SK-N-SH (cell line): ENCODE data around the gene SCYGR3. TPM values are rescaled to one million over a fixed set of nuclear protein-coding genes. Genes with fewer than 3 reads are reported as not detected.

ENCODE experiments used
- CTCF ChIA-PET: fragments of 300-600, 350-600 bp; formaldehyde crosslinking; extraction: SDS; loops from one replicate; lab custom pipeline; 2021; lab: Yijun Ruan, JAX
- POLR2A ChIA-PET: fragments of 350-600 bp; sonication (Branson Sonifier 250); formaldehyde crosslinking; extraction: SDS; loops from one replicate; lab custom pipeline; 2020; ENCODE audit warnings: antibody characterized with exemption, inconsistent platforms; lab: Yijun Ruan, JAX
- DNase-seq: peaks from one replicate; pipeline ENCODE4 v3.0.0; 2012
- H2AFZ ChIP-seq: fragments of 200-600 bp; sonication (generic); 2 replicates; pipeline ENCODE4 v1.8.1; 2016; ENCODE audit warnings: antibody characterized with exemption, mild to moderate bottlenecking, low read depth
- H3F3A ChIP-seq: fragments of 200-600 bp; sonication (generic); replicated peaks from 2 replicates; pipeline ENCODE3; 2016; ENCODE audit warnings: antibody characterized with exemption, mild to moderate bottlenecking; ENCODE audit not compliant: insufficient read depth
- H3K27ac ChIP-seq, 2 experiments: fragments of 200-500 bp in 1 of 2; fragments of 200-600 bp in 1 of 2; sonication (Bioruptor generic) in 1 of 2; sonication (generic), shearing (Covaris generic) in 1 of 2; 2 replicates each; pipeline versions ENCODE4 v1.5.1 to v1.6.1; 2014 to 2016; ENCODE audit warnings: low read depth in 2 of 2, inconsistent platforms in 1 of 2, low read length in 1 of 2, mild to moderate bottlenecking in 1 of 2, mixed read lengths in 1 of 2
- H3K27me3 ChIP-seq: fragments of 200-600 bp; sonication (generic), shearing (Covaris generic); 2 replicates; pipeline ENCODE4 v1.6.1; 2016; ENCODE audit warnings: mixed run types; ENCODE audit not compliant: insufficient read depth
- H3K36me3 ChIP-seq, 2 experiments: fragments of 200-500 bp in 1 of 2; fragments of 200-600 bp in 1 of 2; sonication (Bioruptor generic) in 1 of 2; sonication (generic) in 1 of 2; replicated peaks in 1 of 2; 2 replicates each; pipeline versions ENCODE3 to v1.5.1; 2014 to 2016; ENCODE audit warnings: low read length in 1 of 2, mild to moderate bottlenecking in 1 of 2; ENCODE audit not compliant: insufficient read depth in 2 of 2, control insufficient read depth in 1 of 2
- H3K4me1 ChIP-seq, 2 experiments: fragments of 200-500 bp in 1 of 2; fragments of 200-600 bp in 1 of 2; sonication (Bioruptor generic) in 1 of 2; sonication (generic), shearing (Covaris generic) in 1 of 2; 2 replicates each; pipeline versions ENCODE4 v1.5.1 to v1.6.1; 2014 to 2016; ENCODE audit warnings: low read depth in 1 of 2, low read length in 1 of 2, mixed run types in 1 of 2; ENCODE audit not compliant: insufficient read depth in 2 of 2, control insufficient read depth in 1 of 2
- H3K4me2 ChIP-seq: fragments of 200-600 bp; sonication (generic), shearing (Covaris generic); 2 replicates; pipeline ENCODE4 v1.6.1; 2017; ENCODE audit warnings: mixed run types
- H3K4me3 ChIP-seq, 2 experiments: fragments of 200-500 bp in 1 of 2; fragments of 200-600 bp in 1 of 2; sonication (Bioruptor generic) in 1 of 2; sonication (generic), shearing (Covaris generic) in 1 of 2; 2 replicates each; pipeline versions ENCODE4 v1.5.1 to v1.8.1; 2014 to 2016; ENCODE audit warnings: low read depth in 2 of 2, inconsistent platforms in 1 of 2, low read length in 1 of 2, mild to moderate bottlenecking in 1 of 2, mixed read lengths in 1 of 2, moderate library complexity in 1 of 2
- H3K79me2 ChIP-seq: fragments of 200-600 bp; sonication (generic); 2 replicates; pipeline ENCODE4 v1.8.1; 2017; ENCODE audit warnings: mild to moderate bottlenecking; ENCODE audit not compliant: insufficient read depth
- H3K9ac ChIP-seq: fragments of 200-600 bp; sonication (generic); 2 replicates; pipeline ENCODE4 v1.6.1; 2017; ENCODE audit warnings: mixed run types
- H3K9me2 ChIP-seq: fragments of 200-600 bp; sonication (generic); 2 replicates; pipeline ENCODE4 v1.6.1; 2017; ENCODE audit warnings: mixed run types
- H3K9me3 ChIP-seq: fragments of 200-600 bp; sonication (generic); 2 replicates; pipeline ENCODE4 v1.6.1; 2017; ENCODE audit warnings: mixed run types, mild to moderate bottlenecking, moderate library complexity
- H4K20me1 ChIP-seq: fragments of 200-600 bp; sonication (generic); 2 replicates; pipeline ENCODE4 v1.6.1; 2017; ENCODE audit warnings: mild to moderate bottlenecking, mixed run types; ENCODE audit not compliant: insufficient read depth
- CHD2 ChIP-seq: fragments of 150-350 bp; IDR thresholded peaks from 2 replicates; pipeline ENCODE4 v1.6.1; 2018; ENCODE audit warnings: low read length; ENCODE audit not compliant: partially characterized antibody
- FOSL2 ChIP-seq: IDR thresholded peaks from 2 replicates; pipeline ENCODE4 v1.4.0; 2012; ENCODE audit warnings: low read depth, mild to moderate bottlenecking, moderate library complexity, borderline replicate concordance
- FOXM1 ChIP-seq: IDR thresholded peaks from 2 replicates; pipeline ENCODE4 v1.4.0; 2012; ENCODE audit warnings: low read depth, mild to moderate bottlenecking
- JUND ChIP-seq: IDR thresholded peaks from 2 replicates; pipeline ENCODE4 v1.4.0; 2012
- NFIC ChIP-seq: IDR thresholded peaks from 2 replicates; pipeline ENCODE4 v1.4.0; 2012; ENCODE audit warnings: borderline replicate concordance
- POLR2AphosphoS5 ChIP-seq: IDR thresholded peaks from 2 replicates; pipeline ENCODE4 v1.6.1; 2012; ENCODE audit warnings: low read depth, low read length
- RAD21 ChIP-seq: IDR thresholded peaks from 2 replicates; pipeline ENCODE4 v1.6.1; 2012; ENCODE audit warnings: mild to moderate bottlenecking, low read length
- RCOR1 ChIP-seq: fragments of 150-350 bp; IDR thresholded peaks from 2 replicates; pipeline ENCODE4 v1.6.1; 2017; ENCODE audit warnings: antibody characterized with exemption, low read length
- SMC3 ChIP-seq: IDR thresholded peaks from 2 replicates; pipeline ENCODE4 v1.6.1; 2012; ENCODE audit warnings: low read depth, low read length, improper control_type of control experiment
- TAF1 ChIP-seq: IDR thresholded peaks from 2 replicates; pipeline ENCODE4 v1.6.1; 2012; ENCODE audit warnings: low read depth, mild to moderate bottlenecking, low read length, moderate library complexity, borderline replicate concordance
- TCF12 ChIP-seq: IDR thresholded peaks from 2 replicates; pipeline ENCODE4 v1.4.0; 2012
- TEAD4 ChIP-seq: IDR thresholded peaks from 2 replicates; pipeline ENCODE4 v1.4.0; 2012; ENCODE audit warnings: mild to moderate bottlenecking, borderline replicate concordance; ENCODE audit not compliant: insufficient read depth
- YY1 ChIP-seq: IDR thresholded peaks from 2 replicates; pipeline ENCODE4 v1.4.0; 2012; ENCODE audit warnings: low read depth, mild to moderate bottlenecking
- WGBS: methylation state at CpG from one replicate; pipeline ENCODE4 v1.1.6; 2017; ENCODE audit warnings: low lambda C conversion rate; 5-methylcytosine and 5-hydroxymethylcytosine counted together
- polyA plus RNA-seq, 3 experiments: library from polyadenylated mRNA; depleted of rRNA; stranded (reverse); fragments of >200 nt; gene quantifications; 2 replicates each; pipeline ENCODE4 v1.2.3, GENCODE V29; 2012
- TF ChIP-seq, protein P1 (sequence below): fragments of 150-350 bp; IDR thresholded peaks from 2 replicates; pipeline ENCODE4 v1.6.1; 2016; ENCODE audit warnings: mild to moderate bottlenecking, low read depth, low read length
- TF ChIP-seq, protein P2 (sequence below): IDR thresholded peaks from 2 replicates; pipeline ENCODE4 v1.4.0; 2012; ENCODE audit warnings: low read depth, borderline replicate concordance
- TF ChIP-seq, protein P3 (sequence below): fragments of 200-600 bp; sonication (generic); IDR thresholded peaks from 2 replicates; pipeline ENCODE4 v1.6.1; 2017; ENCODE audit warnings: antibody characterized with exemption, mild to moderate bottlenecking, moderate library complexity
- TF ChIP-seq, protein P4 (sequence below): IDR thresholded peaks from 2 replicates; pipeline ENCODE4 v1.6.1; 2012; ENCODE audit warnings: mild to moderate bottlenecking, low read depth, low read length, moderate library complexity
- TF ChIP-seq, protein P5 (sequence below): fragments of 150-350 bp; IDR thresholded peaks from 2 replicates; pipeline ENCODE4 v1.6.1; 2017; ENCODE audit warnings: antibody characterized with exemption, low read length, low read depth, borderline replicate concordance
- TF ChIP-seq, protein P6 (sequence below): IDR thresholded peaks from 2 replicates; pipeline ENCODE4 v1.4.0; 2012; ENCODE audit warnings: low read depth, borderline replicate concordance

SCYGR3 gene
- polyA plus RNA-seq, 1 of the 3 experiments (the other 2 are of a cell fraction): not detected

DNA sequence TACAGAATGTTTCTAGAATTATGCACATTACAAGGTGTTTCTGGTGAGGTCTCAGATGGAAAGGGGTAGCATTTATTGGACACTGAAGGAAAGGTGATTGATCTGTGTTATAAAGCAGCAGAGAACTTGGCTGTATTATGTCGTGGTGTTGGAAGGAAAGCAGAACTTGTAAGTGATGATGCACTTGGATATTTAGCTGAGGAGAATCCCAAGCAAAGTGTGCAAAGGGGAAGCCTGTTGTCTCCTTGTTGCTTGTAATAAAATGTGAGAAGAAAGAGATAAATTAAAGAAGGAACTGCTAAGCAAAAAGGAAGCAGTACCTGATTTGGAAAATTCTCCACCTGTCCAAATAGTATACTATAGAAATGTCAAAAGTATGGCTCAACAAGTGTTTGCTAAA lies 39.8 kb upstream of the SCYGR3 start:
- Histone ChIP-seq H3K9me2 (no peaks in the 10 kb centered on the region), H2AFZ (no peak overlapping the region), H3K4me3 (no peak overlapping the region), H4K20me1 (no peaks in the 10 kb centered on the region), H3K27ac (no peak overlapping the region), H3K4me1 (no peaks in the 10 kb centered on the region), H3K27me3 (no peaks in the 10 kb centered on the region), H3K9ac (no peak overlapping the region), H3K4me2 (no peak overlapping the region), H3K36me3 (no peaks in the 10 kb centered on the region), H3F3A (no peaks in the 10 kb centered on the region), H3K79me2 (no peaks in the 10 kb centered on the region), H3K9me3 (no peaks in the 10 kb centered on the region)
- POLR2A ChIA-PET: no interaction called here
- WGBS: 45% methylated on average over 1 of the region's 1 CpG
- CTCF ChIA-PET: interaction anchor here (1.5 kb wide), 1 partner anchor 175 kb away, joined by 4 read pairs; no protein-coding TSS in a partner anchor
- TF ChIP-seq POLR2AphosphoS5: no peak
- TF ChIP-seq, protein P1, sequence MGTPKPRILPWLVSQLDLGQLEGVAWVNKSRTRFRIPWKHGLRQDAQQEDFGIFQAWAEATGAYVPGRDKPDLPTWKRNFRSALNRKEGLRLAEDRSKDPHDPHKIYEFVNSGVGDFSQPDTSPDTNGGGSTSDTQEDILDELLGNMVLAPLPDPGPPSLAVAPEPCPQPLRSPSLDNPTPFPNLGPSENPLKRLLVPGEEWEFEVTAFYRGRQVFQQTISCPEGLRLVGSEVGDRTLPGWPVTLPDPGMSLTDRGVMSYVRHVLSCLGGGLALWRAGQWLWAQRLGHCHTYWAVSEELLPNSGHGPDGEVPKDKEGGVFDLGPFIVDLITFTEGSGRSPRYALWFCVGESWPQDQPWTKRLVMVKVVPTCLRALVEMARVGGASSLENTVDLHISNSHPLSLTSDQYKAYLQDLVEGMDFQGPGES: no peak
- TF ChIP-seq, protein P2, sequence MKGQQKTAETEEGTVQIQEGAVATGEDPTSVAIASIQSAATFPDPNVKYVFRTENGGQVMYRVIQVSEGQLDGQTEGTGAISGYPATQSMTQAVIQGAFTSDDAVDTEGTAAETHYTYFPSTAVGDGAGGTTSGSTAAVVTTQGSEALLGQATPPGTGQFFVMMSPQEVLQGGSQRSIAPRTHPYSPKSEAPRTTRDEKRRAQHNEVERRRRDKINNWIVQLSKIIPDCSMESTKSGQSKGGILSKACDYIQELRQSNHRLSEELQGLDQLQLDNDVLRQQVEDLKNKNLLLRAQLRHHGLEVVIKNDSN: no peak
- no peak for TF ChIP-seq CHD2
- no peak for TF ChIP-seq RAD21
- no peak for TF ChIP-seq FOXM1
- no peak for TF ChIP-seq TEAD4
- TF ChIP-seq, protein P3, sequence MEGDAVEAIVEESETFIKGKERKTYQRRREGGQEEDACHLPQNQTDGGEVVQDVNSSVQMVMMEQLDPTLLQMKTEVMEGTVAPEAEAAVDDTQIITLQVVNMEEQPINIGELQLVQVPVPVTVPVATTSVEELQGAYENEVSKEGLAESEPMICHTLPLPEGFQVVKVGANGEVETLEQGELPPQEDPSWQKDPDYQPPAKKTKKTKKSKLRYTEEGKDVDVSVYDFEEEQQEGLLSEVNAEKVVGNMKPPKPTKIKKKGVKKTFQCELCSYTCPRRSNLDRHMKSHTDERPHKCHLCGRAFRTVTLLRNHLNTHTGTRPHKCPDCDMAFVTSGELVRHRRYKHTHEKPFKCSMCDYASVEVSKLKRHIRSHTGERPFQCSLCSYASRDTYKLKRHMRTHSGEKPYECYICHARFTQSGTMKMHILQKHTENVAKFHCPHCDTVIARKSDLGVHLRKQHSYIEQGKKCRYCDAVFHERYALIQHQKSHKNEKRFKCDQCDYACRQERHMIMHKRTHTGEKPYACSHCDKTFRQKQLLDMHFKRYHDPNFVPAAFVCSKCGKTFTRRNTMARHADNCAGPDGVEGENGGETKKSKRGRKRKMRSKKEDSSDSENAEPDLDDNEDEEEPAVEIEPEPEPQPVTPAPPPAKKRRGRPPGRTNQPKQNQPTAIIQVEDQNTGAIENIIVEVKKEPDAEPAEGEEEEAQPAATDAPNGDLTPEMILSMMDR: no peak
- no peak for TF ChIP-seq YY1
- TF ChIP-seq, protein P4, sequence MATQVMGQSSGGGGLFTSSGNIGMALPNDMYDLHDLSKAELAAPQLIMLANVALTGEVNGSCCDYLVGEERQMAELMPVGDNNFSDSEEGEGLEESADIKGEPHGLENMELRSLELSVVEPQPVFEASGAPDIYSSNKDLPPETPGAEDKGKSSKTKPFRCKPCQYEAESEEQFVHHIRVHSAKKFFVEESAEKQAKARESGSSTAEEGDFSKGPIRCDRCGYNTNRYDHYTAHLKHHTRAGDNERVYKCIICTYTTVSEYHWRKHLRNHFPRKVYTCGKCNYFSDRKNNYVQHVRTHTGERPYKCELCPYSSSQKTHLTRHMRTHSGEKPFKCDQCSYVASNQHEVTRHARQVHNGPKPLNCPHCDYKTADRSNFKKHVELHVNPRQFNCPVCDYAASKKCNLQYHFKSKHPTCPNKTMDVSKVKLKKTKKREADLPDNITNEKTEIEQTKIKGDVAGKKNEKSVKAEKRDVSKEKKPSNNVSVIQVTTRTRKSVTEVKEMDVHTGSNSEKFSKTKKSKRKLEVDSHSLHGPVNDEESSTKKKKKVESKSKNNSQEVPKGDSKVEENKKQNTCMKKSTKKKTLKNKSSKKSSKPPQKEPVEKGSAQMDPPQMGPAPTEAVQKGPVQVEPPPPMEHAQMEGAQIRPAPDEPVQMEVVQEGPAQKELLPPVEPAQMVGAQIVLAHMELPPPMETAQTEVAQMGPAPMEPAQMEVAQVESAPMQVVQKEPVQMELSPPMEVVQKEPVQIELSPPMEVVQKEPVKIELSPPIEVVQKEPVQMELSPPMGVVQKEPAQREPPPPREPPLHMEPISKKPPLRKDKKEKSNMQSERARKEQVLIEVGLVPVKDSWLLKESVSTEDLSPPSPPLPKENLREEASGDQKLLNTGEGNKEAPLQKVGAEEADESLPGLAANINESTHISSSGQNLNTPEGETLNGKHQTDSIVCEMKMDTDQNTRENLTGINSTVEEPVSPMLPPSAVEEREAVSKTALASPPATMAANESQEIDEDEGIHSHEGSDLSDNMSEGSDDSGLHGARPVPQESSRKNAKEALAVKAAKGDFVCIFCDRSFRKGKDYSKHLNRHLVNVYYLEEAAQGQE: no peak
- no peak for TF ChIP-seq TAF1
- no peak for TF ChIP-seq JUND
- no peak for TF ChIP-seq SMC3
- TF ChIP-seq FOSL2: no peak
- no peak for TF ChIP-seq NFIC
- no peak for TF ChIP-seq TCF12
- no peak for TF ChIP-seq RCOR1
- TF ChIP-seq, protein P5, sequence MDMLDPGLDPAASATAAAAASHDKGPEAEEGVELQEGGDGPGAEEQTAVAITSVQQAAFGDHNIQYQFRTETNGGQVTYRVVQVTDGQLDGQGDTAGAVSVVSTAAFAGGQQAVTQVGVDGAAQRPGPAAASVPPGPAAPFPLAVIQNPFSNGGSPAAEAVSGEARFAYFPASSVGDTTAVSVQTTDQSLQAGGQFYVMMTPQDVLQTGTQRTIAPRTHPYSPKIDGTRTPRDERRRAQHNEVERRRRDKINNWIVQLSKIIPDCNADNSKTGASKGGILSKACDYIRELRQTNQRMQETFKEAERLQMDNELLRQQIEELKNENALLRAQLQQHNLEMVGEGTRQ: no peak
- TF ChIP-seq, protein P6, sequence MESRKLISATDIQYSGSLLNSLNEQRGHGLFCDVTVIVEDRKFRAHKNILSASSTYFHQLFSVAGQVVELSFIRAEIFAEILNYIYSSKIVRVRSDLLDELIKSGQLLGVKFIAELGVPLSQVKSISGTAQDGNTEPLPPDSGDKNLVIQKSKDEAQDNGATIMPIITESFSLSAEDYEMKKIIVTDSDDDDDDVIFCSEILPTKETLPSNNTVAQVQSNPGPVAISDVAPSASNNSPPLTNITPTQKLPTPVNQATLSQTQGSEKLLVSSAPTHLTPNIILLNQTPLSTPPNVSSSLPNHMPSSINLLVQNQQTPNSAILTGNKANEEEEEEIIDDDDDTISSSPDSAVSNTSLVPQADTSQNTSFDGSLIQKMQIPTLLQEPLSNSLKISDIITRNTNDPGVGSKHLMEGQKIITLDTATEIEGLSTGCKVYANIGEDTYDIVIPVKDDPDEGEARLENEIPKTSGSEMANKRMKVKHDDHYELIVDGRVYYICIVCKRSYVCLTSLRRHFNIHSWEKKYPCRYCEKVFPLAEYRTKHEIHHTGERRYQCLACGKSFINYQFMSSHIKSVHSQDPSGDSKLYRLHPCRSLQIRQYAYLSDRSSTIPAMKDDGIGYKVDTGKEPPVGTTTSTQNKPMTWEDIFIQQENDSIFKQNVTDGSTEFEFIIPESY: no peak
- no peak for DNase-seq
